ENCODE results near the gene TSPYL2. TPM values are rescaled to one million over a fixed set of nuclear protein-coding genes. Genes with fewer than 3 reads are reported as not detected.

TSPYL2 gene
- total RNA-seq, 2 donors from 2014 or later: 83.4 to 93.3 TPM

DNA sequence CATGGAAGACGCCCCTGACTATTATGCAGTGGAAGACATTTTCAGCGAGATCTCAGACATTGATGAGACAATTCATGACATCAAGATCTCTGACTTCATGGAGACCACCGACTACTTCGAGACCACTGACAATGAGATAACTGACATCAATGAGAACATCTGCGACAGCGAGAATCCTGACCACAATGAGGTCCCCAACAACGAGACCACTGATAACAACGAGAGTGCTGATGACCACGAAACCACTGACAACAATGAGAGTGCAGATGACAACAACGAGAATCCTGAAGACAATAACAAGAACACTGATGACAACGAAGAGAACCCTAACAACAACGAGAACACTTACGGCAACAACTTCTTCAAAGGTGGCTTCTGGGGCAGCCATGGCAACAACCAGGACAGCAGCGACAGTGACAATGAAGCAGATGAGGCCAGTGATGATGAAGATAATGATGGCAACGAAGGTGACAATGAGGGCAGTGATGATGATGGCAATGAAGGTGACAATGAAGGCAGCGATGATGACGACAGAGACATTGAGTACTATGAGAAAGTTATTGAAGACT is 3.6 kb downstream of the TSPYL2 start:
- DNase-seq (no peak), ATAC-seq (replicated peaks in 1 of 2) (no peak)
- no peaks in the 10 kb centered on the region for H3K9me3 Mint-ChIP-seq
- peak overlapping the region in 1 of 2 donors; percentile 37 for H3K4me3 Mint-ChIP-seq
- H3K27ac Mint-ChIP-seq: peak overlapping the region; percentile 59
- H3K27me3 Mint-ChIP-seq (ENCODE audit: low read depth): peaks cover 12% of the 10 kb centered on the region
- H3K36me3 Mint-ChIP-seq (ENCODE audit: insufficient read depth in 2 of 2): peaks cover 15 to 16% of the 10 kb centered on the region in 2 donors
- H3K4me1 Mint-ChIP-seq (ENCODE audit: low read depth): peaks cover 60% of the 10 kb centered on the region

- Mint-ChIP-seq H3K4me1 (ENCODE audit: low read depth) (peaks cover 57% of the 10 kb centered on the region), H3K4me3 (peak overlapping the region; percentile 5 to 23)
Measured at GRCh38 chrX:53086464-53086863, 4.3 kb downstream of the TSPYL2 start.

GRCh38 chrX:53087388-53087831 is 5.2 kb downstream of the TSPYL2 start:
- no peak overlapping the region for H3K27ac Mint-ChIP-seq
- peaks cover 11 to 15% of the 10 kb centered on the region in 2 donors for H3K36me3 Mint-ChIP-seq (ENCODE audit: insufficient read depth in 2 of 2)
- peaks cover 10% of the 10 kb centered on the region for H3K27me3 Mint-ChIP-seq (ENCODE audit: low read depth)
- no peaks in the 10 kb centered on the region for H3K9me3 Mint-ChIP-seq
- H3K4me1 Mint-ChIP-seq (ENCODE audit: low read depth): peaks cover 57% of the 10 kb centered on the region
- DNase-seq (no peak), ATAC-seq (replicated peaks in 1 of 2) (no peak)
- peak overlapping the region; percentile 13 to 100 for H3K4me3 Mint-ChIP-seq

More at GRCh38 chrX:53086464-53086863, 4.3 kb downstream of the TSPYL2 start:
- Mint-ChIP-seq H3K9me3 (no peaks in the 10 kb centered on the region), H3K36me3 (ENCODE audit: insufficient read depth in 2 of 2) (peaks cover 14 to 15% of the 10 kb centered on the region in 2 donors), H3K27me3 (ENCODE audit: low read depth) (peaks cover 10% of the 10 kb centered on the region), H3K27ac (peak overlapping the region; percentile 52)
- no peak for ATAC-seq (replicated peaks in 1 of 2)
- DNase-seq: no peak

DNA sequence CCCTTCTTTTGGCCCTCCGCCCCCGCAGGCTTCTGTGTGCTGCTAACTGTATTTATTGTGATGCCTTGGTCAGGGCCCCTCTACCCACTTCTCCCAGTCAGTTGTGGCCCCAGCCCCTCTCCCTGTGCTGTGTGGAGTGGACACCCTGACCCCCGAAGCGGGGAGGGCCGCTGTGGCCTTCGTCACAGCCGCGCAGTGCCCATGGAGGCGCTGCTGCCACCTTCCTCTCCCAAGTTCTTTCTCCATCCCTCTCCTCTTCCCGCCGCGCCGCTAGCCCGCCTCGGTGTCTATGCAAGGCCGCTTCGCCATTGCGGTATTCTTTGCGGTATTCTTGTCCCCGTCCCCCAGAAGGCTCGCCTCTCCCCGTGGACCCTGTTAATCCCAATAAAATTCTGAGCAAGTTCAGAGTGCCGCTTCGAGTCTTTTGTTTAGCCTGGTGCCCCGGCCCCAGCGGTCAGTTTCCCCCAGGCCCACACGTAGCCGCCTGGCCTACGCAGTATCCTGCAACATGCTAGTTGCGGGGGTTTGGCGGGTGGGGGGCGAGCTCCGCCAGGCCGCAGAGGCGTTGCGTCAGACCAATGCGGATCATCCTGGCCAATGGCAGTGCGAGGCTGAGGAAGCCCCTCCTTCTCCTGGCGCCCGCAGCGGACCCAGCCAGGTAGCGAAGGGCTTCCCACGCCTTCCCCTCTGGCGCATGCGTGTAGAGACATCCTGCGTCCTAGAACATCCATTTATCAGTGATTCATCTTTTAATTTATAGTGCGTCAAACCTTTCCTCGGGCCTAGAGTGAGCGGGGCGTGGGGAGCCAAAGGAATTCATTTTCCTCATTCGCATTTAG is 6.2 kb downstream of the TSPYL2 start:
- Mint-ChIP-seq H3K4me3 (peak overlapping the region; percentile 85 to 100), H3K27me3 (ENCODE audit: low read depth) (peaks cover 10% of the 10 kb centered on the region), H3K9me3 (no peaks in the 10 kb centered on the region), H3K36me3 (ENCODE audit: insufficient read depth in 2 of 2) (peaks cover 11% of the 10 kb centered on the region in 2 donors), H3K4me1 (ENCODE audit: low read depth) (peaks cover 55% of the 10 kb centered on the region), H3K27ac (peak overlapping the region; percentile 98)
- peak; percentile 58 to 65 for ATAC-seq (replicated peaks in 1 of 2)
- peak; percentile 78 to 84 for DNase-seq

DNA sequence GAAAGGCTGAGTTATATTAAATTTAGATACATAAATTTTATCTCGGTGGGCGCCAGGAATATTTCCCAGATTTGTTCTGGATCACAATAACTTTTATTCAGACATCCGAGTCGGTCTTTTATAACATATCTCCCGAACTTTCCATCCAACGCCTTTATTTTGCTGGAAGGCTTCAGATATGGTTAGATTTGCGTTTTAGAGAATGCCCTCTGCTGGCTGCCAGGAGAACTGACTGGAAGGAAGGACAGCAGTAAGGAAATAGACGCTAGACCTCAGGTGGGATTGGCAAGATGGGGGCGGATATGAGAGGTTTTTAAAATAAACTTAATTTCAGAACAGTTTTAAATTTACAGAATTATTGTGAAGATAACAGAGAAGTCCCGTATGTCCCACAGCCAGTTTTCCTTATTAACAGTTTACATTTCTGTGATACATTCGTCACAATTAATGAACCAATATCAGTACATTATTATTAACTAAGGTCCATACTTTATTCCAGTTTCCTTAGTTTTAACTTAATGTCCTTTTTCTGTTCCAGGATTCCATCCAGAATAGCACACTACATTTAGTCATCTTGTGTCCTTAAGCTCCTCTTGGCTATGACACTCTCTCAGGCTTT is 7.2 kb downstream of the TSPYL2 start:
- DNase-seq (peak in 1 of 2 donors; percentile 37), ATAC-seq (replicated peaks in 1 of 2) (no peak)
- Mint-ChIP-seq H3K27me3 (ENCODE audit: low read depth) (peaks cover 10% of the 10 kb centered on the region), H3K36me3 (ENCODE audit: insufficient read depth in 2 of 2) (peaks cover 7% of the 10 kb centered on the region in 2 donors), H3K27ac (peak overlapping the region; percentile 98), H3K4me1 (ENCODE audit: low read depth) (peaks cover 46% of the 10 kb centered on the region), H3K9me3 (no peaks in the 10 kb centered on the region), H3K4me3 (peak overlapping the region; percentile 85 to 100)

- no peak overlapping the region for H3K27ac Mint-ChIP-seq
Measured at GRCh38 chrX:53089925-53090324, 7.8 kb downstream of the TSPYL2 start.

DNA sequence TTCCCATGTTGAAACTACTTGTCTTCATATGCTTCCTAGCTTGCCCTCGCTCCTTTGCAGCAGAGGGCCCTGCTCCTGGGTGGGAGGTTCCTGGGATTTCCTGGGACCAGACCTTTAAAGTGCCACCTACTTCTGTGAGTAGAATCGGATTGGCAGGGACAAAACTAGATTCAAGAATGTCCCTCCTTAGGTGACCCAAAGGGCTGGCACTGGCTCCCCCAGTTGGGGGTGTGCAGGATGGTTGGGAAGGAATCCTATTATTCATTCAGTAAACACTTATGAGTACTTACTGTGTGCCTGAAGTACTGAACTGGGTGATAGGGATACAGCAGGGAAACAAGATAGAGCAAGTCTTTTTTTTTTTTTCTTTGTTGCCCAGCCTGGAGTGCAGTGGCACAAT is 9.2 kb downstream of the TSPYL2 start:
- peaks cover 0 to under 1% of the 10 kb centered on the region in 2 donors for H3K36me3 Mint-ChIP-seq (ENCODE audit: insufficient read depth in 2 of 2)
- no peak overlapping the region for H3K4me3 Mint-ChIP-seq
- ATAC-seq (replicated peaks in 1 of 2) (no peak), DNase-seq (no peak)
- H3K27ac Mint-ChIP-seq: no peak overlapping the region
- H3K27me3 Mint-ChIP-seq (ENCODE audit: low read depth): peaks cover 15% of the 10 kb centered on the region
- H3K4me1 Mint-ChIP-seq (ENCODE audit: low read depth): peaks cover 41% of the 10 kb centered on the region
- no peaks in the 10 kb centered on the region for H3K9me3 Mint-ChIP-seq

More at GRCh38 chrX:53089925-53090324, 7.8 kb downstream of the TSPYL2 start:
- peaks cover 45% of the 10 kb centered on the region for H3K4me1 Mint-ChIP-seq (ENCODE audit: low read depth)
- peaks cover 7% of the 10 kb centered on the region in 2 donors for H3K36me3 Mint-ChIP-seq (ENCODE audit: insufficient read depth in 2 of 2)
- no peaks in the 10 kb centered on the region for H3K9me3 Mint-ChIP-seq
- no peak for ATAC-seq (replicated peaks in 1 of 2)
- H3K4me3 Mint-ChIP-seq: no peak overlapping the region
- no peak for DNase-seq
- H3K27me3 Mint-ChIP-seq (ENCODE audit: low read depth): peaks cover 14% of the 10 kb centered on the region

DNA sequence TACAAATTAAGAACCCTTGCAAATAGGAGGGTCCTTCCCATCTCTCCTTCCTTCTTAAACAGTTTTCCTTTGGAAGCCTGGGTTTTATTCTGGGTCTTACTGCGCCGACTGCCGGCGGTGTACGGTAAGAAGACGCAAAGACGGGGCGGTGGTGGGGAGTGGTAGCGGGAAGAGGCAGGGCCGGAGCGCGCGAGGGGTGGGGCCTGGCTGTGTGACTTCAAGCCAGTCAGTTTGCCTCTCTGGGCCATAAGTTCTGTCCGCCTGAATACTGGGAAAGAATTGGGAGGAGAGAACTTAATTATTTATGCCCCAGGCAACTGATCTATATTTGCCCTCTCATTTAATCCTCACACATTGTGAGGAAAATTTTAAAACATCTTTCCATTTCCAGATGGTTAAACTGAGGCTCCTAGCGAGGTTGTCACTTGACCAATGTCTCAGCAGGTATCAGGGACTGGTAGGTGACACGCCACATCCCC is 11.0 kb downstream of the TSPYL2 start:
- peaks cover 16% of the 10 kb centered on the region for H3K27me3 Mint-ChIP-seq (ENCODE audit: low read depth)
- ATAC-seq (replicated peaks in 1 of 2): peak; percentile 61 to 62
- H3K9me3 Mint-ChIP-seq: no peaks in the 10 kb centered on the region
- peak overlapping the region; percentile 80 for H3K27ac Mint-ChIP-seq
- H3K4me3 Mint-ChIP-seq: peak overlapping the region; percentile 86 to 98
- H3K36me3 Mint-ChIP-seq (ENCODE audit: insufficient read depth in 2 of 2): no peaks in the 10 kb centered on the region
- DNase-seq: peak; percentile 83 to 85
- peaks cover 29% of the 10 kb centered on the region for H3K4me1 Mint-ChIP-seq (ENCODE audit: low read depth)

DNA sequence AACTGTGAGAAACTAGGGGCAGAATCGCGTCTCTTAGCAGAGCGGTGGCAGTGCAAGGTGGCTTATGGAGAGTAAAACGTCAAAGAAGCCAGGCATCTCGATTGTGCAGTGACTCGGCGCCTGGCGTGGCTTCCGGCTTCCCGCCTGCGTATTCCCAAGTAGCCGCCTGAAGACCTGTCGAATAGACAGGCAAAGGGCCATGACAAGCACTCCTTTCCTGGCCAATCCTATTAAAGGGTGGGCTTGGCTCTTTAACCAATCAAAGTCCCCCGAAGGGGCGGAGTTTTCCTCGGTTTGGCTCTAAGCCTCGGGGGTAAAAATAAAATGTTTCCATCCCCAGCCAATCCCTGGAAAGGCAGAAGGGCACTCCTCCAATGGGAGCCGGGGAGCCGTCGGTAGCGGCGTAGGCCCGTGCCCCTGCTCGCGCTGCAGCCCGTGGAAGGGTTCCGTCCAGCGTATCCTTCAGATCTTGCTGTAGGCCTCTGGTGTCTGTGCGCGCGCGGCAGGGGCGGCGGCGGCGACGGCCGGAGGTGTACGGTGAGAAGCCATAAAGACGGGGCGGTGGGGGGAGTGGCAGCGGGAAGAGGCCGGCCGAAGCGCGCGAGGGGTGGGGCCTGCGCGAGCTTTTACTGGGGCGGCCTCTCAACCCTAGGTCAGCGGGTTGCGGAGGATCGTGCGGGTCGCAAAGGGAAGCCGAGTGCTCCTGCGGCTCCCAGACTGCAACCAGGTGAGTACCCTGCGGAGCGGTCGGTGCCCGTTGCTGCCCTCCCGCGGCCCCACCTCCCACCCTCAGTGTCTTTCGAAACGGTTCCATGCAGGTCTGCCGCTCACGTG is 11.8 kb downstream of the TSPYL2 start, which contains the start of gene KANTR:
Gene KANTR, plus strand, starts transcription at position 395 of the 834 bp plus-strand sequence. CDS start 30,131 bp downstream, outside the sequence.
- H3K4me3 Mint-ChIP-seq: peak within 1 kb of the TSS; percentile 86 to 98
- H3K36me3 Mint-ChIP-seq (ENCODE audit: insufficient read depth in 2 of 2): no peaks in the 10 kb centered on the region
- peak; percentile 83 to 84 for ATAC-seq (replicated peaks in 1 of 2)
- peak; percentile 79 to 85 for DNase-seq
- H3K27me3 Mint-ChIP-seq (ENCODE audit: low read depth): peaks cover 16% of the 10 kb centered on the region
- peak within 1 kb of the TSS; percentile 92 for H3K27ac Mint-ChIP-seq
- peaks cover 22% of the 10 kb centered on the region for H3K4me1 Mint-ChIP-seq (ENCODE audit: low read depth)
- H3K9me3 Mint-ChIP-seq: no peaks in the 10 kb centered on the region

- H3K27ac Mint-ChIP-seq: peak overlapping the region; percentile 92
- ATAC-seq (replicated peaks in 1 of 2): no peak
- peaks cover 16% of the 10 kb centered on the region for H3K4me1 Mint-ChIP-seq (ENCODE audit: low read depth)
- H3K27me3 Mint-ChIP-seq (ENCODE audit: low read depth): peaks cover 16% of the 10 kb centered on the region
- no peaks in the 10 kb centered on the region for H3K9me3 Mint-ChIP-seq
- no peak for DNase-seq
- H3K4me3 Mint-ChIP-seq: peak overlapping the region; percentile 86 to 98
- peaks cover 0 to 3% of the 10 kb centered on the region in 2 donors for H3K36me3 Mint-ChIP-seq (ENCODE audit: insufficient read depth in 2 of 2)
Measured at GRCh38 chrX:53094582-53094905, 12.4 kb downstream of the TSPYL2 start.

- Mint-ChIP-seq H3K9me3 (no peaks in the 10 kb centered on the region), H3K4me1 (ENCODE audit: low read depth) (peaks cover 16% of the 10 kb centered on the region), H3K4me3 (peak overlapping the region; percentile 30 to 43), H3K36me3 (ENCODE audit: insufficient read depth in 2 of 2) (peaks cover 0 to 3% of the 10 kb centered on the region in 2 donors), H3K27me3 (ENCODE audit: low read depth) (peaks cover 16% of the 10 kb centered on the region), H3K27ac (no peak overlapping the region)
- ATAC-seq (replicated peaks in 1 of 2) (no peak), DNase-seq (no peak)
Measured at GRCh38 chrX:53095796-53096195, 13.6 kb downstream of the TSPYL2 start.

- Mint-ChIP-seq H3K4me1 (ENCODE audit: low read depth) (peaks cover 7% of the 10 kb centered on the region), H3K27me3 (ENCODE audit: low read depth) (peaks cover 5% of the 10 kb centered on the region), H3K36me3 (ENCODE audit: insufficient read depth in 2 of 2) (peaks cover 0 to 2% of the 10 kb centered on the region in 2 donors), H3K9me3 (no peaks in the 10 kb centered on the region), H3K4me3 (no peak overlapping the region), H3K27ac (no peak overlapping the region)
- no peak for DNase-seq
- ATAC-seq (replicated peaks in 1 of 2): no peak
Measured at GRCh38 chrX:53114864-53115549, 32.8 kb downstream of the TSPYL2 start.

All from activated T-cell treated with anti-CD3 and anti-CD28 coated beads, Interleukin-2, amount 50 U/mL, for 72 hours (primary cell).